Activated T-cell treated with anti-CD3 and anti-CD28 coated beads, Interleukin-2, amount 50 U/mL, for 24 hours (primary cell): Measurements from ENCODE around the gene ZNF784.
A peak's percentile ranks its signal among the peaks of the same experiment; 100 is the strongest.

ENCODE experiments used
- DNase-seq: peaks from one replicate; pipeline ENCODE4 v3.0.0-alpha.2; 2020
- H3K27ac Mint-ChIP-seq: 2 replicates; pipeline ENCODE4 v1.8.0; 2020; ENCODE audit warnings: mild to moderate bottlenecking, mixed read lengths
- H3K27me3 Mint-ChIP-seq: 2 replicates; pipeline ENCODE4 v1.8.0; 2020; ENCODE audit warnings: mixed read lengths
- H3K36me3 Mint-ChIP-seq: 2 replicates; pipeline ENCODE4 v1.8.0; 2020; ENCODE audit warnings: low read depth, mixed read lengths
- H3K4me1 Mint-ChIP-seq: 2 replicates; pipeline ENCODE4 v1.8.0; 2020; ENCODE audit warnings: low read depth, mixed read lengths
- H3K4me3 Mint-ChIP-seq: 2 replicates; pipeline ENCODE4 v1.8.0; 2020; ENCODE audit warnings: mild to moderate bottlenecking, moderate library complexity, mixed read lengths
- H3K9me3 Mint-ChIP-seq: 2 replicates; pipeline ENCODE4 v1.8.0; 2020; ENCODE audit warnings: mixed read lengths

ZNF784 gene

DNA sequence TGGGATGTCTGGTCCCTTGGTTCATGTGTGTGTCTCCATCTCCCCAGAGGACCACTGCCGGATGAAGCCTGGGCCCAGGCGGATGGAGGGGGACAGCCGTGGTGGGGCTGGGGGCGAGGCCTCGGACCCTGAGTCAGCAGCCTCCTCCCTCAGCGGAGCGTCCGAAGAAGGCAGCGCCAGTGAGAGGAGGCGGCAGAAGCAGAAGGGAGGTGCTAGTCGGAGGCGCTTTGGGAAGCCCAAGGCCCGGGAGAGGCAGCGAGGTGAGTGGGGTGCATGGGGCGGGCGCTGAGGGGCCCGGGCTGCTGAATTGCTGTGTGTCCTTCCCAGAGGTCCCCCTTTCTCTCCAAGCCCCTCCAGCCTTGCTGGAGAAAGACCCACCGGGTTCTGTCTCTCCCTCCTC is 26.9 kb upstream of the ZNF784 start:
- peaks cover 51% of the 10 kb centered on the region for H3K36me3 Mint-ChIP-seq
- peak overlapping the region; percentile 64 for H3K27ac Mint-ChIP-seq
- no peaks in the 10 kb centered on the region for H3K9me3 Mint-ChIP-seq
- H3K4me3 Mint-ChIP-seq: no peak overlapping the region
- DNase-seq: no peak
- peaks cover 41% of the 10 kb centered on the region for H3K4me1 Mint-ChIP-seq
- no peaks in the 10 kb centered on the region for H3K27me3 Mint-ChIP-seq

DNA sequence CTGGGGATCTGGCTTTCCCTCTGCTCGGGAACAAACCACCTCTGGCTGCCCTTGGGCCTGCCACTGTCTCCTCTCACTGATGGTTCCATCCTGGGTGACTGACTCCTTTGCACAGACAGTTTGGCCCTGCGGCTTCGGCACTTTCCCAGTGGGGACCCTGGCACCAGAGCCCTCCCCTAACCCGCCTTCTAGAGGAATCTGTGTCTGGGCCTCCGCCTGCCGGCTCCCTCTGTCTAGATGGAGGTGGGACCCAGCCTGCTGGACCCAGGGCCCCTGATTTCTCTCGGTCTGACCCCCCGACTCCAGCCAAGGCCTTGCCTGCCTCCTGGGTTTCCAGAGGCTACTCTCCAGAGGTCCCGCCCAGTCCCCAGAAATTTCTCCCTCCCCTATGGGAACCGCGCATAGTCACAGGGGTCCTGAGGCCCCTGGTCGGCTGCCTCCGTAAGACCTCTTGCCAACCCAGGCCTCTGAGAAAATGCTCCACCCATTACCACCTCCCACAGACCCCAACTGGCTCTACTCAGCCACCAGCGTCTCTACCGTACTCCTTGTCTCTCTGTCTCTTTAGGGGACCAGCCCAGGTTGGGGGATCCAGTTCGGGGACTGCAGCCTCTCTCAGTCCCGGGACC is 26.4 kb upstream of the ZNF784 start:
- no peak for DNase-seq
- peaks cover 50% of the 10 kb centered on the region for H3K36me3 Mint-ChIP-seq
- peaks cover 43% of the 10 kb centered on the region for H3K4me1 Mint-ChIP-seq
- H3K27ac Mint-ChIP-seq: peak overlapping the region; percentile 64
- no peaks in the 10 kb centered on the region for H3K27me3 Mint-ChIP-seq
- H3K9me3 Mint-ChIP-seq: no peaks in the 10 kb centered on the region
- peak overlapping the region; percentile 33 for H3K4me3 Mint-ChIP-seq

- peak overlapping the region; percentile 33 for H3K4me3 Mint-ChIP-seq
- peak overlapping the region; percentile 64 for H3K27ac Mint-ChIP-seq
- peaks cover 51% of the 10 kb centered on the region for H3K36me3 Mint-ChIP-seq
- peaks cover 48% of the 10 kb centered on the region for H3K4me1 Mint-ChIP-seq
- no peaks in the 10 kb centered on the region for H3K27me3 Mint-ChIP-seq
- no peak for DNase-seq
- H3K9me3 Mint-ChIP-seq: no peaks in the 10 kb centered on the region
Measured at GRCh38 chr19:55650126-55650557, 25.8 kb upstream of the ZNF784 start.

GRCh38 chr19:55649268-55650125 is 25.1 kb upstream of the ZNF784 start:
- no peak for DNase-seq

GRCh38 chr19:55648585-55649267 is 24.4 kb upstream of the ZNF784 start:
- no peaks in the 10 kb centered on the region for H3K27me3 Mint-ChIP-seq
- no peaks in the 10 kb centered on the region for H3K9me3 Mint-ChIP-seq
- H3K4me1 Mint-ChIP-seq: peaks cover 54% of the 10 kb centered on the region
- H3K36me3 Mint-ChIP-seq: peaks cover 57% of the 10 kb centered on the region
- H3K27ac Mint-ChIP-seq: peak overlapping the region; percentile 80
- DNase-seq: no peak
- peak overlapping the region; percentile 74 for H3K4me3 Mint-ChIP-seq

More at GRCh38 chr19:55649268-55650125, 25.1 kb upstream of the ZNF784 start:
- Mint-ChIP-seq H3K9me3 (no peaks in the 10 kb centered on the region), H3K27me3 (no peaks in the 10 kb centered on the region), H3K4me3 (peak overlapping the region; percentile 74), H3K27ac (peak overlapping the region; percentile 72), H3K4me1 (peaks cover 53% of the 10 kb centered on the region), H3K36me3 (peaks cover 56% of the 10 kb centered on the region)

DNA sequence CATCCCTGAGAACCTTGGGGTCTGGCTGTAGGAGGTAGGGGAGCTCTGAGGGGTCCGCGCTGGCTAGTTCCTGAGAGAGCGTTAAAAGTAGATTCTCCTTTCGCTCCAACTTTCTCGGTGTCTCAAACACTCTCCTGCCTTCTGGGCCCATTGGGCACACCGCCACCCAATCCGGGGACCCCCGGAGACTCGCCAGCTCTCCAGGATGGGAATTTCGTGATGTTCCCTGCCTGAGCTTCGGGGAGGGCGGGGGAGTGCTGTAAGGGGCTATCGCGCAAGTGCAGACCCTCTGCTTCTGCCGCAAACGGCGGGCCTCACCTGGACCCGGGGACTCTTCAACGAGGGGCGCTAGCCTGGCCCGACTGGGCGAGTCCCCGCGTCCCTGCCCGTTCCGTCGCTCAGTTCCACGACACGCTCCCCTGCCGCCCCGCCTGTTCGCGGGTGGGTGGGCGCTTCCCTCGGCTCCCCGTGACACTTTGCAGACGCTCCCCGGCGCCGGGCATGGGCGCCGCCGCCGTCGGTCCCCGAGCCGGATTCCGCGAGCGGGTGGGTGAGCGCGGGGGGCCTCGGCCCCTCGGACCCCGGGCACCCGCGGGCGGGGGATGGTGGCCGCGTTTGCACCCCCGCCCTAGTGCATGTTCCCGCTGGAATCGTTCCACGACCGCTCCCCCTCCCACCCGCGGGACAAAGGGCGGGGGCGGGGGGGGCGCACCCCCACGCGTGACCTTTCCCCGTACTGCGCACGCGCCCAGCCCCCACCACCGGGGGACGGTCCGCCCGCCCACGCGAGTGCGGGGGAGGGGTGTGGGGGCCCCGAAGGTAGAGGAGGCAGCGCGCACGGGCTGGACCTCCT is 23.6 kb upstream of the ZNF784 start, which contains the start of gene CCDC106:
CCDC106 (plus strand) TSS at position 481 of the 853 bp plus-strand sequence. CDS start 835 bp downstream, outside the sequence.
- peak within 1 kb of the TSS; percentile 90 for H3K27ac Mint-ChIP-seq
- H3K36me3 Mint-ChIP-seq: peaks cover 63% of the 10 kb centered on the region
- no peaks in the 10 kb centered on the region for H3K27me3 Mint-ChIP-seq
- peaks cover 57% of the 10 kb centered on the region for H3K4me1 Mint-ChIP-seq
- peak; percentile 75 for DNase-seq
- peak within 1 kb of the TSS; percentile 80 for H3K4me3 Mint-ChIP-seq
- H3K9me3 Mint-ChIP-seq: no peaks in the 10 kb centered on the region

GRCh38 chr19:55646889-55647731 is 22.7 kb upstream of the ZNF784 start:
- Mint-ChIP-seq H3K4me1 (peaks cover 59% of the 10 kb centered on the region), H3K4me3 (peak overlapping the region; percentile 80), H3K9me3 (no peaks in the 10 kb centered on the region), H3K27me3 (no peaks in the 10 kb centered on the region), H3K36me3 (peaks cover 62% of the 10 kb centered on the region), H3K27ac (peak overlapping the region; percentile 90)
- no peak for DNase-seq

DNA sequence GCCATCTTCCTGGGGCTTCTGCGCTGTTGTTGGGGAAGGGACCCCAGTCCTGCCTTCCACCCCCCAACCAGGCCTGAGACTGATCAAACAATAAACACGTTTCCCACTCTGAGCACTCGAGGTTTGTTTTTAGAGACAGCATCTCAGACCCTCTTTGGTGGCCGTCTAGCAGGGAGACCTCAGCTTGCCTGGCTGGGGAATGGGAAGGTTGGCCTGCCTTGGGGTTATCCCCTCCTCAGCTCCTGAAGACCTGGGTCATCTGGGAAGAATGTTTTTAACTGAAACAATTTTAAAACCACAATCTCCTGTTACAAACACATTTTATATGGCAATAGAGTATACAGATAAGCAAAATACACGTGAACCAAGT is 21.1 kb upstream of the ZNF784 start:
- H3K9me3 Mint-ChIP-seq: no peaks in the 10 kb centered on the region
- DNase-seq: no peak
- peak overlapping the region; percentile 99 for H3K27ac Mint-ChIP-seq
- peaks cover 64% of the 10 kb centered on the region for H3K36me3 Mint-ChIP-seq
- peak overlapping the region; percentile 87 for H3K4me3 Mint-ChIP-seq
- peaks cover 57% of the 10 kb centered on the region for H3K4me1 Mint-ChIP-seq
- no peaks in the 10 kb centered on the region for H3K27me3 Mint-ChIP-seq

- Mint-ChIP-seq H3K27ac (peak overlapping the region; percentile 99), H3K27me3 (no peaks in the 10 kb centered on the region), H3K4me1 (peaks cover 57% of the 10 kb centered on the region), H3K4me3 (peak overlapping the region; percentile 87), H3K36me3 (peaks cover 68% of the 10 kb centered on the region), H3K9me3 (no peaks in the 10 kb centered on the region)
- DNase-seq: no peak
Measured at GRCh38 chr19:55644842-55645511, 20.6 kb upstream of the ZNF784 start.

GRCh38 chr19:55644191-55644833 is 19.9 kb upstream of the ZNF784 start:
- Mint-ChIP-seq H3K36me3 (peaks cover 71% of the 10 kb centered on the region), H3K4me1 (peaks cover 56% of the 10 kb centered on the region), H3K27me3 (no peaks in the 10 kb centered on the region), H3K4me3 (peak overlapping the region; percentile 87), H3K27ac (peak overlapping the region; percentile 99), H3K9me3 (no peaks in the 10 kb centered on the region)
- no peak for DNase-seq

GRCh38 chr19:55643887-55644176 is 19.5 kb upstream of the ZNF784 start:
- DNase-seq: no peak
- no peaks in the 10 kb centered on the region for H3K27me3 Mint-ChIP-seq
- peaks cover 3% of the 10 kb centered on the region for H3K9me3 Mint-ChIP-seq
- peak overlapping the region; percentile 99 for H3K27ac Mint-ChIP-seq
- H3K4me1 Mint-ChIP-seq: peaks cover 56% of the 10 kb centered on the region
- peaks cover 76% of the 10 kb centered on the region for H3K36me3 Mint-ChIP-seq
- H3K4me3 Mint-ChIP-seq: peak overlapping the region; percentile 87

DNA sequence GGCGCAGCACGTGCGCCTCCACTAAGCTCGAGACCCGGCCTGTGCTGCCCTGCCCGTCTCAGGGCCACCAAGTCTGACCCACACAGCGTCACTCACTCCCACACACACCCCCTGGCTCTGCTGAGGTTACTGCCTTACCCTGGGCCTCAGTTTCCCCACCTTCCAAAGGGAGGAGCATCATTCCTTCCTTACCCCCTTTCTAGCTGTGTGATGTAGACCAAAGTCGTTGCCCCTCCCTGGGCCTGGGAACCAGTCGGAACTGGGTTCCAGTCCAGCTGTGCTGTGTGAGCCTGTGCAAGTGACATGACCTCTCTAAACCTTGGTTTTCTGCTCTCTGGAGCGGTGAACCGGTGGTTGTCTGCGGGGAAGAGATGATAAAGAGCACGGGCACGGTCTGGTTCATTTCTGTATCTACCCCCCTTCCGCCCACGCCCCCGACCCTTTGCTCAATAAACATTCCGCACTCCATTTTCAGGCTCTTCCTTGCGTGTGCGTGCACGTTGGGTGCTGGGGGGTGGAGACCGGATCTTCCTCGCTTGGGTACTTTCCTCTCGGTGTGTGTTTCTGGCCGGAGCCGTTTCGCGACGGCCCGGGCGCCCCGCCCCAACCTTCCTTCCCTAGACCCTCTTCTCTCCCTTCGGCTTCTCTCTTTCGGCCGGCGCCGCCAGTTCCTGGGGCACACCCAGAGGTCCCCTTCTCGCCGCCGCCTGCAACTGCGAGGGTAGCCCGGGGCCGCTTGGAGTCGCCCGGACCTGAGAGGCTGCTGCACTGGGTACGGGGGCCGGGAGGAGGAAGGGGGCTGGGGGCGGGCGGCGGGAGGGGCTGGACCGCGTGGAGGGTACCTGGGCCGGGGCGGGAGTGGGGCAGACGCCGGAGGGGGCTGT is 18.9 kb upstream of the ZNF784 start, which contains the start of gene ZNF581:
ZNF581 (plus strand) TSS at position 647 of the 884 bp plus-strand sequence. CDS start 923 bp downstream, outside the sequence.
- peaks cover 79% of the 10 kb centered on the region for H3K36me3 Mint-ChIP-seq
- H3K4me1 Mint-ChIP-seq: peaks cover 56% of the 10 kb centered on the region
- peak within 1 kb of the TSS; percentile 87 for H3K4me3 Mint-ChIP-seq
- H3K27ac Mint-ChIP-seq: peak within 1 kb of the TSS; percentile 99
- H3K27me3 Mint-ChIP-seq: no peaks in the 10 kb centered on the region
- DNase-seq: peak; percentile 92
- peaks cover 3% of the 10 kb centered on the region for H3K9me3 Mint-ChIP-seq
